Mucosa of rectum (tissue), 2 donors: ENCODE data around the gene ZDHHC11.
"Not testable (repeated sequence)": the region's sequence is repeated elsewhere in the genome, so short reads cannot be mapped to it uniquely, and the experiment has no call there.

Experiments
- H3K27ac ChIP-seq, 2 donors: one replicate each; pipeline ENCODE4 v1.7.0; 2013; ENCODE audit warnings: inconsistent platforms in 2 of 2, low read depth in 2 of 2, low read length in 2 of 2
- H3K27me3 ChIP-seq, 2 donors: one replicate each; pipeline ENCODE4 v1.7.0; 2013; ENCODE audit warnings: low read length in 2 of 2; ENCODE audit not compliant: control insufficient read depth in 2 of 2, insufficient read depth in 2 of 2
- H3K36me3 ChIP-seq, 2 donors: one replicate each; pipeline ENCODE4 v1.7.0; 2013; ENCODE audit warnings: low read length in 2 of 2; ENCODE audit not compliant: control insufficient read depth in 2 of 2, insufficient read depth in 2 of 2
- H3K4me1 ChIP-seq, 2 donors: one replicate each; pipeline ENCODE4 v1.7.0; 2013; ENCODE audit warnings: low read length in 2 of 2, mild to moderate bottlenecking in 1 of 2; ENCODE audit not compliant: control insufficient read depth in 2 of 2, insufficient read depth in 2 of 2
- H3K4me3 ChIP-seq, 2 donors: one replicate each; pipeline ENCODE4 v1.7.0; 2013; ENCODE audit warnings: low read length in 2 of 2
- H3K9ac ChIP-seq, 2 donors: one replicate each; pipeline ENCODE4 v1.7.0; 2013; ENCODE audit warnings: low read length in 2 of 2, low read depth in 1 of 2, mild to moderate bottlenecking in 1 of 2
- H3K9me3 ChIP-seq, 2 donors: one replicate each; pipeline ENCODE4 v1.7.0; 2013; ENCODE audit warnings: low read length in 2 of 2; ENCODE audit not compliant: control insufficient read depth in 2 of 2
- donor health status: healthy.
- donor health status: Normal muscosa, but diverticular disease.

The ZDHHC11 gene

DNA sequence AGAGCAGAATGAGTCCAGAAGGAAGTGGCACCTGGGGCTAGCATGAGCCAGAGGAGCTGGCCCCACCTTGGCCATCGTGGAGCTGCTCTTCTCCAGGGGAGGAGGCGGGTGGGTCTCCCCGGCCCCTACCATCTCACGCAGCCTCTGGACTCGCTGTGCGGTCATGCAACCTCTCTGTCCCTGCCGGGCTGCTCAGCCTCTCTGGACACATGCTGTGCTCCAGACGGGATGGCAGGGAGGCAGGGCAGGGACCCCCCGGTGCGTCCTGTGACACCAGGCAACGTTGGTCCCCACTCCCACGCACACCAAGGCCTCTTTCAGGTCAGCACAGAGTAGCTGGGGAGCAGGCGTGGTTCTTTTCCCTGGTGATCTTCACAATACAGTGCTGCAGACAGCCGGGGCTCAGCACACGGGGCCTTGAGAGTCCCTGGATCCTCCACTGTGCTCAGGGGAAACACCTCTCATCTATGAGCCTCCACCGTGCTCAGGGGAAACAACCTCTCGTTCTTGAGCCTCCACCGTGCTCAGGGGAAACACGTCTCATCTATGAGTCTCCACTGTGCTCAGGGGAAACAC, 97.1 kb downstream of the ZDHHC11 start:
- H3K9ac ChIP-seq, H3K36me3 ChIP-seq, H3K27me3 ChIP-seq, H3K4me3 ChIP-seq, H3K27ac ChIP-seq, H3K9me3 ChIP-seq: not testable (repeated sequence)
- peaks cover 21 to 23% of the 10 kb centered on the region in 2 donors for H3K4me1 ChIP-seq

DNA sequence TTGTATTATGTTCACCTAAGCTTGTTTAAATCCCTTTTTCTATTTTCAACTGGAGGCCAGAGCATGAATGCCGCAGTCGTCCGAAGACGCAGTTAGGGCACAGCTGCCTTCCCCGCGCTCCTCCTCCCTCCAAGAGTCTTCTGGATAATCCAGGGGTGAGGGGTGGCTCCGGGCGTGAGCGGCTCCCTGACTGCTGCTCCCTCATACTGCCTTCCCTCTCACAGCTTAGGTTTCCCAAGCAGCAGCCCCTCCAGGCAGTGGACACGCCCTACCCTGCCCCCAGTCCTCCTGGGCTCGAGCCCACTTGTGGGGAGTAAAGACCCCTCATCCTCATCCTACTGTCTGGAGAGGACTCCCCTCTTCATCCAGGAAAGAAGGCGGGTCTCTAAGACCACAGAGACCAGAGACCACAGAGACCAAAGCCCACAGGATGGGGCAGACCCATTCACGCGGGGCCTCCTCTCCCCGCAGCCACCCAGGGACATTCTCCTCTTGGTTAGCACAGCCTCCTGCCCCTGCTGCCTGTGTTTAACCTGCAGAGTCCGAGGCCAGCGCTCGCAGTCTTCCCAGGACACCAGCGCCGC, 98.2 kb downstream of the ZDHHC11 start:
- H3K27ac ChIP-seq = not testable (repeated sequence)

DNA sequence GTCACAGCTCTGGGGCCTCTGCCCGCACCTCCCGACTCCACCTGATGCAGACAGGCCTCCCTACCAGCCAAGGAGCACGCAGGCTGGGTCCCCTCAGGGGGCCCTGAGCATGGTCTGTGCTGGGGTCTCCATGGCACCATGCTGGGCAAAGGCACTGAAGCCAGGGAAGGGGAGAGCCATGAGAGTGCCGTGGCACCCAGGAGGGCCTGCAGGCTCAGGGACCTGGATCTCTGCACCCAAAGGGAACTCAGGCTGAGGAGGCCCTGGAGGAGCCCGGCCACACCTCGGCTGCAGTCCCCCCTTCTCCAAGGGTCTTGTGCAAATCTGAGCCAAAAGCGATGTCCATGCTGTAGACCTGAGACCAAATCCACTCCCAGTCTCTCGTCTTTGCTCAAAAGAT, 98.8 kb downstream of the ZDHHC11 start:
- not testable (repeated sequence) for H3K9ac ChIP-seq, H3K27me3 ChIP-seq, H3K27ac ChIP-seq, H3K9me3 ChIP-seq, H3K4me1 ChIP-seq, H3K4me3 ChIP-seq, H3K36me3 ChIP-seq

More for the DNA sequence above, 98.2 kb downstream of the ZDHHC11 start:
- not testable (repeated sequence) for H3K9me3 ChIP-seq, H3K9ac ChIP-seq, H3K4me3 ChIP-seq, H3K36me3 ChIP-seq, H3K27me3 ChIP-seq
- peaks cover 11 to 13% of the 10 kb centered on the region in 2 donors for H3K4me1 ChIP-seq

DNA sequence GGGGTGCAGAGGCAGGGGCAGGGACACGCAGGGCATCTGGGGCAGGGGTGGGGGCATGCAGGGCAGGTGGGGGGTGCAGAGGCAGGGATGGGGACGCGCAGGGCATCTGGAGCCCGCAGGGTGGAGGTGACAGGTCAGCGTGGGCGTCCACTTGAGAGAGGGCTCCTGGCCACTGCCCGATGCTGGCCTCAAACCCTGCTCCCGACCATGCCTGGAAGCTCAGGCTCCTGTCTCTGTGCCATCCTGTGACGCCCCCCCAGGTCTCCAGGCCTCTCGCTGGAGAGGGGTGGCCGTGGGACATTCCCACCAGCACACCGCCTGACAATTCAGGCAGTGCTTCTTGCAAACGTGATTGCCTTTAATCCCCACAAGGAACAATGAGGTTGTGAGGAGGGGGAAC, 99.3 kb downstream of the ZDHHC11 start:
- H3K36me3 ChIP-seq = peaks cover 0 to 6% of the 10 kb centered on the region in 2 donors
- H3K27me3 ChIP-seq = no peaks in the 10 kb centered on the region
- H3K4me3 ChIP-seq = no peak overlapping the region
- no peak overlapping the region for H3K27ac ChIP-seq
- H3K9ac ChIP-seq = no peak overlapping the region
- peaks cover 0 to 2% of the 10 kb centered on the region in 2 donors for H3K4me1 ChIP-seq
- H3K9me3 ChIP-seq = no peaks in the 10 kb centered on the region

DNA sequence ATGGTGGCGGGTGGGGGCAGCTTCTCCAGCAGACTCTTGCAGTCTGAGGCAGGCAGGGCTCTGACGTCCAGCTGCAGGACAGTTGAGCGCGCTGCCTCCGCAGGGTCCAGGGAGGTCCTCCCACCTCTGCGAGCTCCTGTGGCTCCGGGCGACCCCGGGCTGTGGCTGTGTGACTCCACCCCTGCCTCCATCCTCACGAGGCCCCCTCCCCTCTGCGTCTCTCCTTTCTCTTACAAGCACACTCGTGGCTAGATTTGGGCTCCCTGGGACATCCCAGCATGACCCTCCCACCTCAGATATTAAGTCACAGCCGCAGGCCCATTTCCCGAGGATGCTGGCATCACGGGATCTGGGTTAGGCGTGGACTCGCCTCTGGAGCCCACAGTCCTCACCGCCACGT, 100.6 kb downstream of the ZDHHC11 start:
- not testable (repeated sequence) for H3K4me3 ChIP-seq, H3K4me1 ChIP-seq, H3K9me3 ChIP-seq, H3K27me3 ChIP-seq, H3K27ac ChIP-seq, H3K36me3 ChIP-seq, H3K9ac ChIP-seq

DNA sequence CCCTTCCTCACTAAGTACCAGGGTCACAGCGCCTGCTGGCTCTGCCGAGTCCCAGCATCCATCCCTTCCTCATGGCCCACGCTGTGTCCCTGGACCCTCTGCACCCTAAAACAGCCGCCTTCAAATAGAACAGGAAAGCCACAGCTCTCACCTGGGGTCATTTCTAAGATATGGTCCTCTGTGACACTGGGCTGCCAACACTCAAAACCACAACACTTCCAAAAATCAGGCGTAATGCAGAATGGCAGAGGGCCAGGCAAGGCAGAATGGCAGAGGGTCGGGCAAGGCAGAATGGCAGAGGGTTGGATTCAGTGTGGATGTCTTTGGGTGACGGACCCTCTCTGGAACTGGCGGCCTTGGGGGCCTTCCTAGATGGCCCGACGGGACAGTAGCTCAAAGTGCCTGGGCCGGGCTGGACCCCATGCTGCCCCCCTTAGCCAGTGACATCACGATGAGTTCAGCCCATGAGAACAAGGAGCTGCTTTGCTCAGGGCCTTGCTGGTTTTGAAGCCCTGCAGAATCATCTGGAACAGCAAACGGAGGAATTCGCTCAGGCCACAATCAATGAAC, 101.6 kb downstream of the ZDHHC11 start:
- Histone ChIP-seq H3K9me3 (no peaks in the 10 kb centered on the region), H3K4me1 (no peaks in the 10 kb centered on the region), H3K27me3 (no peaks in the 10 kb centered on the region), H3K27ac (no peak overlapping the region), H3K36me3 (peaks cover 0 to 6% of the 10 kb centered on the region in 2 donors), H3K9ac (no peak overlapping the region), H3K4me3 (no peak overlapping the region)

DNA sequence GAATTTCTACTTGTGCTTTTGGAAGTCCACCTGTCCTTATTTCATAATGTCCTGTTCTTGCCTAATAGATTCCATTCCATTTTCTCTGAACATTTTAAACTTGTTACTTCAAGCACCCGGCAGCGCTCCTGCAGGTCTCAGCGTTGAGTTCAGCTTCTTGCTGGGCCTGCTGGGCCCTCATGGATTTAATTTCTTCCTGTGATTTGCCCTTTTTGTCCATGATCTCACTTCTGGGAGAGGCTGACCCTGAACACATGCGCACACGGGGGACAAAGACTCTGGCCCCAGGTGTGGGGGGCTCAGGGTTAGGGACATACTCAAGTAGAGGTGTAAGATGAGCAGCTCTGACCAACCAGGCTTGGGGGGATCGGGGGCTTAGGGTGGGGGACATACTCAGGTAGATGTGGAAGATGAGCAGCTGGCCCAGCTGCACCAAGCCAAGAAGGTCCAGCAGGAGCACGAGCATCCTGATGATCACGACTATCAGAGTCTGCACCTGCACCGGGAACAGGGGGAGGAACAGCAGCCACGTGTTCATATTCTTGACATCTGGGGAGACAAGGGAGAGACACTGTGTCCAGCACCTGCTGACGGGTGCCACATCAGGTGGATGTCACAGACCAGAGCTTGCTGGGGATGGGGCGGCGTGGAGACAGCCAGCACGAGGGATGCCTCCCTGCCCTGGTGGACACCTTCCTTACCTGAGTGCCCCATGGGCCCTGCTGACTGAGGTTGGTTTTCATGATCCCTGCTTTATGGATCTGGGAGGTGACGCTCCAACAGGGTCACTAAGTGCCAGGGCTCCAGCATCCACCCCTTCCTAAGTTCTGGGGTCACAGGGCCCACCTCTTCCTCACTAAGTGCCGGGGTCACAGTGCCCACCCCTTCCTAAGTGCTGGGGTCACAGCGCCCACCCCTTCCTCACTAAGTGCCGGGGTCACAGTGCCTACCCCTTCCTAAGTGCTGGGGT, 102.5 kb downstream of the ZDHHC11 start:
- not testable (repeated sequence) for H3K9ac ChIP-seq, H3K9me3 ChIP-seq, H3K27me3 ChIP-seq, H3K4me1 ChIP-seq, H3K27ac ChIP-seq, H3K4me3 ChIP-seq, H3K36me3 ChIP-seq

DNA sequence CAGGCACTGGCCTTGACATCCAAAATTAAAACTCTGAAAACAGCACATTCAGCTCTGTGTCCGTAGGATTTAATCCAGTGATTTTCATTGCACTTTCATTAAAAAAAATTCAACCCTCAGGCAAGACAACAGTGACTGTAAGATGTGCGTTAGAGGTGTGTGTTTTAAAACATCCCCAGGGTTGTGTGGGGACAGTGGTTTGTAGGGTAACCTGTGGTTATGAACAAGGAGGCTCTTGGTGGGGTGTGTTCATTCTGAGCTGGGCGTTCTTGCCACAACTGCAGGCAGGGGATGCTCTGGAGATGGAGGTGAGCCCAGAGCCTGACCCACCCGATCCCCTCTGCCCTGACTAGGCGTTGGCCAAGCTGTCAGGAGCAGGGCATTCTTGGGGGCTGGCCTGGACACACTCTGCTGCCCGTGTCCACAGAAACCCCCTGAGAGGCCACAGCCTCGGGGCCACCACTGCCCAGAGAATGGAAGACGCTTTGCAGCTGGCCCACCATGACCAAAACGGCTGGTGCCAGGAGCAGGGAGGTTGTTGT, 103.4 kb downstream of the ZDHHC11 start:
- H3K27me3 ChIP-seq, H3K27ac ChIP-seq, H3K9me3 ChIP-seq, H3K4me1 ChIP-seq, H3K4me3 ChIP-seq, H3K9ac ChIP-seq, H3K36me3 ChIP-seq: not testable (repeated sequence)

DNA sequence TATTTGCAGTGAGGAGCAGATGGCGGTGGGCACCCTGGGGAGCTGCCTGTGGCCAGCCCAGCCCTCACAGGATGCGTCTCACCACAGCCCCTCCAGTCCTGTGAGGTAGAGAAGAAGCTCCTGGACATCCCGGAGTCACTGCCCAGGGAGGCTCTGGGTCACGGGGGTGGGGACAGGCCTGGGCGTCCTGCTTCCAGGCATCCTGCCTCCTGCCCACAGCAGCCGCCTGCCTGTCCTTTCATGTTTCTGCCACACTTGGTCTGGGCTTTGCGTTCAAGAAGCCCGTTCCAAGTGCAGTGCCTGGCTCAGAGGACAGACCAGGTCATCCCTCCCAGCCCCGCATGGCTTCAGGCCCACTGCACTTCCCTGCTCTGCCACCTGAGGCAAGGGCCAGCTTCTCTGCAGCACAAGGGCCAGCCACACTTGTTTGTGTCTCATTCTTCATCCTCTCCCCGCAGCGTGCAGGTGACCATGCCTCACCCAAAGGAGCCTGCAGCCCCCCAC, 104.5 kb downstream of the ZDHHC11 start:
- Histone ChIP-seq H3K27ac (no peak overlapping the region), H3K36me3 (peaks cover 0 to 6% of the 10 kb centered on the region in 2 donors), H3K4me3 (no peak overlapping the region), H3K9me3 (no peaks in the 10 kb centered on the region), H3K27me3 (no peaks in the 10 kb centered on the region), H3K9ac (no peak overlapping the region), H3K4me1 (no peaks in the 10 kb centered on the region)
